ENCODE data around the gene CTNND1.
A peak's percentile ranks its signal among the peaks of the same experiment; 100 is the strongest.
"Not testable (repeated sequence)": the region's sequence is repeated elsewhere in the genome, so short reads cannot be mapped to it uniquely, and the experiment has no call there.

The CTNND1 gene, protein sequence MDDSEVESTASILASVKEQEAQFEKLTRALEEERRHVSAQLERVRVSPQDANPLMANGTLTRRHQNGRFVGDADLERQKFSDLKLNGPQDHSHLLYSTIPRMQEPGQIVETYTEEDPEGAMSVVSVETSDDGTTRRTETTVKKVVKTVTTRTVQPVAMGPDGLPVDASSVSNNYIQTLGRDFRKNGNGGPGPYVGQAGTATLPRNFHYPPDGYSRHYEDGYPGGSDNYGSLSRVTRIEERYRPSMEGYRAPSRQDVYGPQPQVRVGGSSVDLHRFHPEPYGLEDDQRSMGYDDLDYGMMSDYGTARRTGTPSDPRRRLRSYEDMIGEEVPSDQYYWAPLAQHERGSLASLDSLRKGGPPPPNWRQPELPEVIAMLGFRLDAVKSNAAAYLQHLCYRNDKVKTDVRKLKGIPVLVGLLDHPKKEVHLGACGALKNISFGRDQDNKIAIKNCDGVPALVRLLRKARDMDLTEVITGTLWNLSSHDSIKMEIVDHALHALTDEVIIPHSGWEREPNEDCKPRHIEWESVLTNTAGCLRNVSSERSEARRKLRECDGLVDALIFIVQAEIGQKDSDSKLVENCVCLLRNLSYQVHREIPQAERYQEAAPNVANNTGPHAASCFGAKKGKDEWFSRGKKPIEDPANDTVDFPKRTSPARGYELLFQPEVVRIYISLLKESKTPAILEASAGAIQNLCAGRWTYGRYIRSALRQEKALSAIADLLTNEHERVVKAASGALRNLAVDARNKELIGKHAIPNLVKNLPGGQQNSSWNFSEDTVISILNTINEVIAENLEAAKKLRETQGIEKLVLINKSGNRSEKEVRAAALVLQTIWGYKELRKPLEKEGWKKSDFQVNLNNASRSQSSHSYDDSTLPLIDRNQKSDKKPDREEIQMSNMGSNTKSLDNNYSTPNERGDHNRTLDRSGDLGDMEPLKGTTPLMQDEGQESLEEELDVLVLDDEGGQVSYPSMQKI

DNA sequence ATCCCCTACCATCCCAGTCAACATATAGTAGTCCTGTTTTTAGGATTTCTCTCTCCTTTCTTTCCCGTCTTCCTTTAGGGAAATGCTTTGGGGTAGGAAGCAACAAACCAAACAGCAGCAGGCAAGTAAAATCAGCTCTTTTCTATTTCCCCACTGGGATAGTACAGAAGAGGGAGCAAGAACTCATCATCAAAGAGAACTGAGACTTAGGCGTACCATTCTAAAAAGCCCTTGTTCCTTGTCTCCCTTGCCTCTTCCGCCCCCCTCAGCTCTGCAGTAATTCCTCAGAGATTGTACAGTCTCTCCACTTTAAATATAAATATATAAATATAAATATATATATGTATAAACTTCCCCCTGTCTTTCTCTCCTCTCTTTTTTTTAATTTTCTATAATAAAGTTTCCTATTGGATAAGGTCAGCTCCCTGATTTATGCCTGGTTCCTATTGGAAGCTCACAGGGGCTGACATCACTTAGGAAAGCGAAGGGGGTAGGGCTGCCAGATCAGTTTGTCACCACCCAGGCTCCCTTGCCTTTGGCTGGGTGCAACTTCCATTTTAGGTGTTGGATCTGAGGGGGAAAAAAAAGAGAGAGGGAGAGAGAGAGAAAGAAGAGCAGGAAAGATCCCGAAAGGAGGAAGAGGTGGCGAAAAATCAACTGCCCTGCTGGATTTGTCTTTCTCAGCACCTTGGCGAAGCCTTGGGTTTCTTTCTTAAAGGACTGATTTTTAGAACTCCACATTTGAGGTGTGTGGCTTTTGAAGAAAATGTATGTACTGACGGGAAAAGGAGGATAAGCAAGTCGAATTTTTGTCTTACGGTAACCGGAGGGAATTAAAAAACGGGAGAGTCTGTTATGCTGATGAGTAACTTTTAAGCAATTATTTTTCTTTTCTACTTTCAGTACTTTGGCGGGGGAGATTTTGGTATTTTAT, at the start of gene CTNND1:
Gene CTNND1, plus strand, starts transcription at position 502 of the 934 bp plus-strand sequence. CDS start 29,677 bp downstream, outside the sequence.
- peak; percentile 97 for DNase-seq

DNA sequence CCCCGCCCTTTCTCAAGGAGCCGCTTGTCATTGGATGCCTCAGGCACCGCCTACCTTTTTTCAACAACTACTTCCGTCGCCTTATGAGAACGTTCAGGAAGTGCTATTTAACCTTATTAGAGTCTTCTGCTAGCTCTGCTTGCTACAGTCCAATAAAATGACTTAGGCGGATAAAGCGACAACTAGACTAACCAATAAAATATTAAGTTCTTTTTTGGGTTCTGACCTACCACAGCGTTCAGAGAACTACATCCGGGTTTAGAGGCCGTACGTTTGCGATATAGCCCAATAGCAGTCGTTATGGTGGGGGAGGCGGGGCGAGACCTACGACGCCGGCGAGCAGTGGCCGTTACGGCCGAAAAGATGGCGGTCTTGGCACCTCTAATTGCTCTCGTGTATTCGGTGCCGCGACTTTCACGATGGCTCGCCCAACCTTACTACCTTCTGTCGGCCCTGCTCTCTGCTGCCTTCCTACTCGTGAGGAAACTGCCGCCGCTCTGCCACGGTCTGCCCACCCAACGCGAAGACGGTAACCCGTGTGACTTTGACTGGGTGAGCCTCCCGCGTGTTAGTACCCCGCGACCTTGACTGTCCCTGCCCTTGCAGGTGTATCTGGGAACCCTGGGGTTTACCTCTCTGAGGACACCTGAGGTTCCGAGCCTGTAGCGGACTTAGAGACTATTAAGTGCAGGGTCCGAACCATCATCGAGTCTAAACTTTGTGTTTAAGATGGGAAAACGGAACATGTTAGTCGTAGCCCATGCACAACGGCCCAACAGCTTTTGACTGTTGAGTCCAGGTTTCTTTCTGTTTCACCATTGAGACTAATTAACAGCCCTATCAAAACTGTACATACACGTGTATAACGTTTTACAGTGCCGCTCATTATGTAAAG, 49.1 kb upstream of the CTNND1 start, which contains the start of gene TMX2:
Gene TMX2, plus strand, starts transcription at position 338 of the 895 bp plus-strand sequence. Its CDS starts 26 bp downstream, at position 364.
- peak; percentile 100 for DNase-seq

DNA sequence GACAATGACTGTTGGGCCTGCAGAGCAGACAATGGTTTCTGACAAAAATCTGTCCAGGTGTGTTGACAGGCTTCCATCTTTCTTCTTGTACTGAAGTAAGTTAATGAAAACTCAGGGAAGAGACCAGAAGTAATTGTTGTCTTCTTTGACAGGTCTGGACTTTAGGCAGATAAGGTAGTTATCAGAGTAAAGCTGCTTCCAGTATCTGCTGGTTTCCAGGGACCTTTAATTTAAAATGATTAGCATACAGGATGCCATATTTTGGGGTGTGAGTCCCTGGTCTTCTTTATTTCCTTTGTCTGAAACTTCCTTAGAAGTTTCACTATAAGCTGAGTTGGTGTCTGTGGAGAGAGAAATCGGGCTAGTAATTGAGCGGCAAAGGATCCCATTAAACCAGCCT, 47.8 kb upstream of the CTNND1 start:
- DNase-seq = no peak

- not testable (repeated sequence) for DNase-seq
Measured at GRCh38 chr11:57716726-57717125, 44.9 kb upstream of the CTNND1 start.

DNA sequence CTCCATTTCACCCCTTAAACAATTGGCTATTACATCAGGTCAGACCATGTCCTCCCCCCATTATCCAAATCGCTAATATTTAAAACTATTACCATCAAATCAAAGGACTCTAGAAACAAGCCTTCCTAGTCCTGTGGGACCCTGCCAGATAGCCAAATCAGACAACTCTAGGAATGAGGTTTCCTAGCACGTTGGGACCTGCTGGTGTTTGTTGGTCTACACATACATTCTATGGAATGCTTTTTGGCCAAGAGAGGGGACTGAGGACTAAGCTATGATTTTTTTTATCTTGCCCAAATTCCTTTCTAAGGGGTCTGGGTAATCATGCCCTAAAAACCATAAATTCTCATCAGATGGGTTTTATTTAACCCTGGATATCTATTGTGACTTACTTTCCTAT, 34.4 kb upstream of the CTNND1 start:
- DNase-seq = no peak

DNA sequence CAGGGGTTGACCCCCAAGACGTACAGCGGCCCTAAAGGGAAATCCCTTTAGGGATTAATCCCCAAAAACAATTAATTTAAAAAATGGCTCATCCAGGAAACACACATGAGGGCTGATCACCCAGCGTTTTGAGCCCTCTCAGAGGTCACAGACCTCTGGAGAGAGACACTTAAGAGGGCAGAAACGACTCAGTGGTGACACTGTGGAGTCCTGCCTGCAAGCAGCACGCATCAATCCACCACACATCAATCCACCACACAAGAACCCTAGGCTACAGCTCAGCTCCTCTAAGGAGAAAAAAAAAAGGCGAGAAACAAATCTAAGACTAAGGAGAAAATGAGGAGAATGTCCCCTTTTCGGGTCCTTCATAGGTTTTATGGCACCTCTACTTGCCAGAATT, 32.8 kb upstream of the CTNND1 start:
- no peak for DNase-seq

- no peak for DNase-seq
Measured at GRCh38 chr11:57729479-57729878, 32.1 kb upstream of the CTNND1 start.

- no peak for DNase-seq
Measured at GRCh38 chr11:57732661-57733060, 28.9 kb upstream of the CTNND1 start.

DNA sequence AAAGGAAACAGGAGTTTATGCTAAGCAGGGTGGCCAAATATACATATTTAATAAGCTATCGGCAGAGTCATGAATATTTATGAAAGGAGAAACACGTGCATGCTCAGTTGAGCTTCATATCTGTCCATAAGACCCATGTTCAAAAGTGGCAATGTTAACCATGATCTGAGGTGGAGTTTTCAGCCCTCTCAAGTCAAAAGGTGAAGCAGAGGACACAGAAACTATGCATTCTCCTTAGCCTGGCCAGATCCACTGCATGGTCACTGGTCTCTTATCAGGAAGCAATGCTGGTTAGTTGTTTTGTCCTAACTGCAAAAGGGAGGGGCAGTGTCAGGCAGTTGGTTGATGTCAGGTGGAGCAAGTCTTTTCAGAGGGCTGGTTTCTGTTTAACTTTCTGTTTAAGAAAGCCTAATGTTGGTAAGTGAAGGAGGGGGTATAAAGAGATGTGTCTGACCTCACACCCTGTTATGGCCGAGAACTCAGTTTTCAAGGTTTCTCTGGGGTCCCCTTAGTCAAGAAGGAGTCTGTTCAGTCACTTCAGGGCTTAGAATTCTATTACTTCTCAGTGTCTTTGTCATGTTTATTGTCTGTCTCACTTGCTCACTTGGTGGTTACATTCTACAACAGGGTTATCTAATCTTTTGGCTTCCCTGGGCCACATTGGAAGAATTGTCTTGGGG, 25.8 kb upstream of the CTNND1 start:
- DNase-seq = no peak

- DNase-seq = peak; percentile 98
Measured at GRCh38 chr11:57741132-57742086, 20.2 kb upstream of the CTNND1 start, which contains the start of gene SELENOH. Gene SELENOH, plus strand, starts transcription at chr11:57741491. Its CDS starts 105 bp downstream, at chr11:57741596.

- DNase-seq = no peak
Measured at GRCh38 chr11:57742087-57742452, 19.5 kb upstream of the CTNND1 start.

DNA sequence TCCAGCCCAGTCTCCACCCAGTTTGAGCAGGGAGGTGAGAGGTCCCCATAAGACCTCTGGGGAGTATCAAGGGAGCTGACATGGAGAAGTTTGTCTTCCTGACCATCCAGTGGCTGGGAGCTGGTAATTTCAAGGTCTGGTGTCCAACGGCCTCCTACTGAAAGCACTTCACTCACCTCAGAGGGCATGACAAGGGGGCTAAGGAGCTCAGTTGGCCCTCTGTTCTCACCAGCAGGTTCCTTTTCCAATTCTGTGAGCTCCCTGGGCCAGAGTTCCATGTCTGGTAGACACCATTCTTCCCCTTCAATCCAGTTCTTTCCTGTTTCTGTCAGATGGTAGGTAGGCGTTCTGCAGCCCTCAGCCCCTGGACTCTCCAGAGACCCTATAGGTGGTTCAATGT, 17.2 kb upstream of the CTNND1 start:
- DNase-seq = no peak

DNA sequence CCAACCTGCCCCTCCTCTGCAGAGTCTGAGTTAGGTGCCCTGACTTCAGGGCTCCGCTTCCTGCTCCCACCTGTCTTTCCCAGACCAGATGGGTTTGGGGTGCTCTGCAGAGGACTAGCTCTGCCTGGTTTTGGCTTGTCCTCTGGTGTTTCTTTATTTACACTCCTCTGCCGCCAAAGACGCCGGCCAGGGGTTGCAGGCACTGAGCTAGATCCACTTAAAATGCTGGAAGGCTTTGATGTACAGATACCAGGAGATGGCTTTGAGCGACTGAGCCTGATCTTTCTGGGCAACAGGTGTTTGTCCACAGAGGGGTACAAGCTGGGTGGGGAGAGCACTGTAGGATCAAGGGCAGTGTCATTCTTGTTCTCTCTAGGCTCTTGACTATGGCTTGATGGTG, 16.4 kb upstream of the CTNND1 start:
- DNase-seq = no peak

DNA sequence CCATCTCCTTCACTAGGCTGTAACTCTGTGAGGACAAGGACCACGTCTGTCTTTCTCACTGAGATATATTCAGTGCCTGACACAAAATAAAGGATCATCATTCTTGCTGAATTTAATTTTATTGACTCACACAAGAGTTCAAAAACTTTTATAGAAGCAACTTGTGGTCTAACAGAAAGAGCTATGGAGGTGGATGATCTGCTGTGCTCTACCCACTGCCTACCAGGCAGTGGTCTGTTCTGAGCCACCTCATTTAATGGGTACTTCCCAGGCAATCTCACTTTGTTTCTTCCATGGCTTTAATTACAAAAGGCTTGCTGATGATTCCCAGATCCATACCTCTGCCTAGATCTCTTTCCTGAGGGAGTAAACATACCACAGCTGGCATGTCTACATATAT, 14.7 kb upstream of the CTNND1 start:
- DNase-seq = no peak

DNA sequence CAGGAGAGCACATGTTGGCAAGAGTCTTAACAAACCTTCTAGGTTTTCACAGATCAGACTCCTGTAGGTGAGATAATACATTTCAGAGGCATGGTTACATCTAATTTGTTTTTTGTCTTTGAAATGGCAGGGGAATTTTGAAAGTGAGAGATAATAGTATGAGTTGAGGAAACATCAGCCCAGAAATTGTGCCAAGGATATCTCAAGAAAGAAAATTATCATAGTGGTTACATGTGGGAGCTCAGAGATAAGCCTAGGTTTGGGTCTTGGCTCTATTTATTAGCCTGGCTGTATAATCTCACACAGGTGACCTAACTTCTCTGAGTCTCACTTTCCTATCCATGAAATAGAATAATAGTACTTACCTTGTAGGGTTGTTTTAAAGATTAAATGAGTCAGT, 10.4 kb upstream of the CTNND1 start:
- DNase-seq = no peak

GRCh38 chr11:57751676-57752253, 9.8 kb upstream of the CTNND1 start, which contains the start of gene BTBD18:
Gene BTBD18, minus strand, starts transcription at chr11:57751819. Its CDS starts 631 bp downstream, at chr11:57751188.
- DNase-seq = no peak

DNA sequence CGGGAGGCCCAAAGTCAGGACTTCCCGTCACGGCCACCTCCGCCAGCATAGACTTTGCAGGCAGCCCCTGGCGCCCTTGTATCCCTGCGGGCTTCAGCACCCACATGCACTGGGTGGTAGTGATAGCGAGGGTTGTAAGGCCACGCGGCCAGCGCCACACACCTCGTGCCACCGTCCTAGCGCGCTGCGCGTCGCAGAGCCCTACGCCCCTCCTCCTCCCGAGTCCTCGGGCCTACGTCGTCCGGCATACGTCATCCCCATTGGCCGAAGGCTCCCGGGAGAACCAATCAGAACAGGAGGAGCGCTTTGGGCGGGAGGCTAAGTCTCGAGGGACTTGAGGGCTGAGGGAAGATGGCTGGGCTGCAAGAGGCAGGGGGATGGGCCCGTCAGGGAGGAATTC, 8.6 kb upstream of the CTNND1 start:
- no peak for DNase-seq

DNA sequence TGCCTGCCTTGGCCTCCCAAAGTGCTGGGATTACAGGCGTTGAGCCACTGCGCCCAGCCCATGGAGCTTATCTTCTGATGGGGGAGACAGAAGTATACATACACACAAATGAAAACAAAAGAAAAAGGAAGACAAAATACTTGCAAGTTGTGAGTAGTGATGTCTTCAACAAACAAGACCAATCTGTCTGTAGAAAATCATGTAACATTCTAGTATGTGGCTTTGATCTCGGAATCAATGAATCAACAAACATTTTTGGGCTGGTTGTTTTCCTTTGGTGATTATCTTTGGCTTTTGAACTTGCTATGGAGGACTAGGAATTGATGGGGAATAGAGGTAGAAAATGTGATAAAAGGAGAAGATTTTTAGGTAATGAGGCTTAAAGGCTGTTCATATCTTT, 3.4 kb upstream of the CTNND1 start:
- no peak for DNase-seq
